ENCODE measurements around the gene NCAPD2. TPM values are rescaled to one million over a fixed set of nuclear protein-coding genes. Genes with fewer than 3 reads are reported as not detected.
A peak's percentile ranks its signal among the peaks of the same experiment; 100 is the strongest.

NCAPD2 gene
- total RNA-seq, 1 donor from 2014 or later, result 113 TPM

GRCh38 chr12:6459004-6459337, 34.9 kb upstream of the NCAPD2 start:
- Mint-ChIP-seq H3K4me3 (no peak overlapping the region), H3K9me3 (no peaks in the 10 kb centered on the region), H3K27ac (no peak overlapping the region), H3K36me3 (peaks cover 5% of the 10 kb centered on the region), H3K4me1 (no peaks in the 10 kb centered on the region), H3K27me3 (ENCODE audit: insufficient read depth, low read depth) (peaks cover 4% of the 10 kb centered on the region)
- Histone ChIP-seq H3K27me3 (no peaks in the 10 kb centered on the region), H3K4me2 (no peak overlapping the region), H3K4me1 (no peaks in the 10 kb centered on the region), H3K9ac (no peak overlapping the region), H3K9me3 (ENCODE audit: low read depth) (no peaks in the 10 kb centered on the region), H3K27ac (no peak overlapping the region), H3K4me3 (no peak overlapping the region), H3K36me3 (no peaks in the 10 kb centered on the region), H3K79me2 (ENCODE audit: low read depth) (no peaks in the 10 kb centered on the region), H2AFZ (replicated peaks) (no peak overlapping the region), H3F3A (ENCODE audit: low read depth) (no peaks in the 10 kb centered on the region), H4K20me1 (ENCODE audit: low read depth) (no peaks in the 10 kb centered on the region)
- no peak for DNase-seq (ENCODE audit: low spot score)
- TF ChIP-seq EZH2 (IDR thresholded peaks at IDR 0.05), result no peak
- TF ChIP-seq EZH2phosphoT487 (IDR thresholded peaks at IDR 0.05), result no peak
- TF ChIP-seq, protein P1, sequence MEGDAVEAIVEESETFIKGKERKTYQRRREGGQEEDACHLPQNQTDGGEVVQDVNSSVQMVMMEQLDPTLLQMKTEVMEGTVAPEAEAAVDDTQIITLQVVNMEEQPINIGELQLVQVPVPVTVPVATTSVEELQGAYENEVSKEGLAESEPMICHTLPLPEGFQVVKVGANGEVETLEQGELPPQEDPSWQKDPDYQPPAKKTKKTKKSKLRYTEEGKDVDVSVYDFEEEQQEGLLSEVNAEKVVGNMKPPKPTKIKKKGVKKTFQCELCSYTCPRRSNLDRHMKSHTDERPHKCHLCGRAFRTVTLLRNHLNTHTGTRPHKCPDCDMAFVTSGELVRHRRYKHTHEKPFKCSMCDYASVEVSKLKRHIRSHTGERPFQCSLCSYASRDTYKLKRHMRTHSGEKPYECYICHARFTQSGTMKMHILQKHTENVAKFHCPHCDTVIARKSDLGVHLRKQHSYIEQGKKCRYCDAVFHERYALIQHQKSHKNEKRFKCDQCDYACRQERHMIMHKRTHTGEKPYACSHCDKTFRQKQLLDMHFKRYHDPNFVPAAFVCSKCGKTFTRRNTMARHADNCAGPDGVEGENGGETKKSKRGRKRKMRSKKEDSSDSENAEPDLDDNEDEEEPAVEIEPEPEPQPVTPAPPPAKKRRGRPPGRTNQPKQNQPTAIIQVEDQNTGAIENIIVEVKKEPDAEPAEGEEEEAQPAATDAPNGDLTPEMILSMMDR (IDR thresholded peaks at IDR 0.05), result no peak

DNA sequence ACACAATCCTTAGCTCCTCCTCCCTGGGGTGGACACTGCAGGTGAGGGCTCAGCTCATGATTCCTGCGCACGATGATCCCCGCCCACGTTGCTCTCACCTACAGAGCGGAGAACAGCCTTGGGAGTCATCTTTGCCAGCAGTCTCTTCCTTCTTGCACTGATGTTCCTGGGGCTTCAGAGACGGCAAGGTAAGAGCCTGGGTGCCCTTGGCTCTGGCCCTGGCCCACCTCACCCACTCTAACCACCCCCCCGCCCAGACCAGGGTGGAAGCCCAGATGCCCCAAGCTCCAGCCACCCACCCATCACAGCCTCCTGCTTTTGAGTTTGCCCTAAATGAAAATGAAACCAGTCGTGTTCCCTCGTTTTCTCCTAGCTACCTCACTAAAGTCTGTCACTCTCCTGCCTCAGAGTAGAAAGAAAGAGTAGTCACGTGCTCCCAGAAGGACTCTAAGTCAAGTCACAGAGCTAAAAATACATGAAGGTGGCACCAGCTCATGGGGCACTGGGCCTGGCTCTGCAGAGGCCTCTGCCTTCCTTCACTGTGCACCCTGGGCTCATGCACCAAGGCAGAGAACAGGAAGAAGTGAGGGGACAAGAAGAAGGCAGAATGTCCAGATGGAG, 33.0 kb upstream of the NCAPD2 start:
- peaks cover 11% of the 10 kb centered on the region for H3K36me3 Mint-ChIP-seq
- Histone ChIP-seq H3F3A (ENCODE audit: low read depth) (peaks cover 3% of the 10 kb centered on the region), H2AFZ (replicated peaks) (no peak overlapping the region), H3K4me1 (no peaks in the 10 kb centered on the region), H3K4me2 (no peak overlapping the region), H4K20me1 (ENCODE audit: low read depth) (no peaks in the 10 kb centered on the region), H3K9me3 (ENCODE audit: low read depth) (no peaks in the 10 kb centered on the region), H3K27ac (no peak overlapping the region), H3K9ac (no peak overlapping the region), H3K36me3 (no peaks in the 10 kb centered on the region), H3K79me2 (ENCODE audit: low read depth) (no peaks in the 10 kb centered on the region), H3K27me3 (no peaks in the 10 kb centered on the region), H3K4me3 (no peak overlapping the region)
- no peak for DNase-seq (ENCODE audit: low spot score)
- H3K27ac Mint-ChIP-seq, result no peak overlapping the region
- no peaks in the 10 kb centered on the region for H3K9me3 Mint-ChIP-seq
- TF ChIP-seq EZH2phosphoT487 (IDR thresholded peaks at IDR 0.05), result no peak
- TF ChIP-seq, protein P1 (IDR thresholded peaks at IDR 0.05), result no peak
- no peak for TF ChIP-seq EZH2 (IDR thresholded peaks at IDR 0.05)
- peaks cover 4% of the 10 kb centered on the region for H3K27me3 Mint-ChIP-seq (ENCODE audit: insufficient read depth, low read depth)
- peaks cover 3% of the 10 kb centered on the region for H3K4me1 Mint-ChIP-seq
- H3K4me3 Mint-ChIP-seq, result no peak overlapping the region

DNA sequence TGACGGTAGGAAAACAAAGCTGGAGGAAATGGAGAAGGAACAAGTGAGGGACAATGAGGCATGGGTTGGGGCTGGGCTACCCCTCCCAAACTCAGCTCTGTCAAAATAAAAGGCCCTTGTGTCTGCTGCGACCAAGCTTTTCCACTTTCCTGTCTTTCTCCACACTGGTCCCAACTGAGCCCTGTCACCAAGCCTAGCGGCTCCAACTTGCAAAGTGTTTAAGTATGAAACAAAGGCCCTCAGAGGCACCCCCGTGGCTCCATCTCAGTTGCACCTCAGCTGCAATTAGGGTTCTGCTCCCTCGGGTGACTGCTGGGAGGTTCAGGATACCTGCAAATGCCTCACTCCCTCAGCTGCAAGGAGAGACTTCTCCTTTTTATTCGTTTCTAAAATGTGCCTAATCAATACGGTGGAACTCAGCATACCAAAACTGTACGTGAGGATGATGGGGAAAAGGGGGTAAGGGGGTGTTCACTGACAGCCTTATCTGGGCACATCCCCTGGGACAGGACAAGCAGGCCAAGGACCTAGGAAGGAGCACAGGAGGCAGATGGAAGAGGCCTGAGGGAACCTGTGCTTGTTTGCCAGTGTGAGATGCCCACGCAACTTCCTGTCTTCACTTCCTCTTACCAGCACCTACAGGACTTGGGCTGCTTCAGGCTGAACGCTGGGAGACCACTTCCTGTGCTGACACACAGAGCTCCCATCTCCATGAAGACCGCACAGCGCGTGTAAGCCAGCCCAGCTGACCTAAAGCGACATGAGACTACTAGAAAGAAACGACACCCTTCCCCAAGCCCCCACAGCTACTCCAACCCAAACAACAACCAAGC, 32.3 kb upstream of the NCAPD2 start:
- no peak overlapping the region for H3K9ac ChIP-seq
- H3K4me1 Mint-ChIP-seq, result peaks cover 3% of the 10 kb centered on the region
- no peaks in the 10 kb centered on the region for H3K79me2 ChIP-seq (ENCODE audit: low read depth)
- H4K20me1 ChIP-seq (ENCODE audit: low read depth), result no peaks in the 10 kb centered on the region
- no peak overlapping the region for H3K4me2 ChIP-seq
- peaks cover 4% of the 10 kb centered on the region for H3K27me3 Mint-ChIP-seq (ENCODE audit: insufficient read depth, low read depth)
- no peak for DNase-seq (ENCODE audit: low spot score)
- peaks cover 11% of the 10 kb centered on the region for H3K36me3 Mint-ChIP-seq
- H3K27ac Mint-ChIP-seq, result peak overlapping the region; percentile 43
- no peaks in the 10 kb centered on the region for H3K9me3 Mint-ChIP-seq
- no peak for TF ChIP-seq EZH2phosphoT487 (IDR thresholded peaks at IDR 0.05)
- no peak for TF ChIP-seq EZH2 (IDR thresholded peaks at IDR 0.05)
- TF ChIP-seq, protein P1 (IDR thresholded peaks at IDR 0.05), result no peak
- no peak overlapping the region for H3K27ac ChIP-seq
- H3K4me1 ChIP-seq, result no peaks in the 10 kb centered on the region
- H3K9me3 ChIP-seq (ENCODE audit: low read depth), result no peaks in the 10 kb centered on the region
- no peak overlapping the region for H2AFZ ChIP-seq (replicated peaks)
- H3K4me3 ChIP-seq, result no peak overlapping the region
- peaks cover 7% of the 10 kb centered on the region for H3F3A ChIP-seq (ENCODE audit: low read depth)
- no peaks in the 10 kb centered on the region for H3K27me3 ChIP-seq
- no peaks in the 10 kb centered on the region for H3K36me3 ChIP-seq
- H3K4me3 Mint-ChIP-seq, result no peak overlapping the region

Data from neural progenitor cell (in vitro differentiated cells).